HepG2 (cell line): Measurements from ENCODE around the gene ACAD8. TPM values are rescaled to one million over a fixed set of nuclear protein-coding genes. Genes with fewer than 3 reads are reported as not detected.
A peak's percentile ranks its signal among the peaks of the same experiment; 100 is the strongest.

Experiments used
- ATF4 ChIP-seq, 2 experiments: fragments of 450-650 bp in 1 of 2; sonication (generic) in 1 of 2; formaldehyde crosslinking; IDR thresholded peaks; 2 replicates each; pipeline versions ENCODE4 v1.5.0 to v1.8.0; 2020 to 2022; ENCODE audit warnings: mild to moderate bottlenecking in 1 of 2, missing genetic modification reagents in 1 of 2
- DNMT3B ChIP-seq: conservative IDR thresholded peaks from 2 replicates; pipeline ENCODE4 v1.6.1; 2016; ENCODE audit warnings: missing biosample characterization, control low read depth
- HES4 ChIP-seq: sonication (generic); formaldehyde crosslinking; IDR thresholded peaks from 2 replicates; pipeline ENCODE4 v1.9.0; 2021; ENCODE audit warnings: mild to moderate bottlenecking, missing genetic modification reagents, borderline replicate concordance
- HMGA1 ChIP-seq: sonication (generic); formaldehyde crosslinking; conservative IDR thresholded peaks from 2 replicates; pipeline ENCODE4 v1.4.0; 2020; ENCODE audit warnings: missing genetic modification reagents
- HOXA5 ChIP-seq: sonication (generic); formaldehyde crosslinking; IDR thresholded peaks from 2 replicates; pipeline ENCODE4 v1.4.0; 2020; ENCODE audit warnings: missing genetic modification reagents
- MYC ChIP-seq: sonication (generic); formaldehyde crosslinking; IDR thresholded peaks from 2 replicates; pipeline ENCODE4 v1.9.0; 2021; ENCODE audit warnings: missing genetic modification reagents, borderline replicate concordance
- NCOA5 ChIP-seq: sonication (generic); formaldehyde crosslinking; IDR thresholded peaks from 2 replicates; pipeline ENCODE4 v1.4.0; 2020; ENCODE audit warnings: missing genetic modification reagents
- NR2F1 ChIP-seq, 2 experiments: fragments of 450-650 bp in 1 of 2; formaldehyde crosslinking in 1 of 2; IDR thresholded peaks; 2 replicates each; pipeline versions ENCODE4 v1.5.0 to v1.6.1; 2016 to 2020; ENCODE audit warnings: mild to moderate bottlenecking in 1 of 2, missing compliant biosample characterization in 1 of 2, missing genetic modification reagents in 1 of 2, moderate library complexity in 1 of 2
- PCBP1 ChIP-seq: fragments of 200-400 bp; formaldehyde crosslinking; IDR thresholded peaks from 2 replicates; pipeline ENCODE4 v1.6.1; 2017; ENCODE audit warnings: mild to moderate bottlenecking, low read depth, low read length, borderline replicate concordance
- RCOR2 ChIP-seq: IDR thresholded peaks from 2 replicates; pipeline ENCODE4 v1.6.1; 2016; ENCODE audit warnings: missing biosample characterization, missing genetic modification reagents
- RELA ChIP-seq: sonication (generic); formaldehyde crosslinking; IDR thresholded peaks from 2 replicates; pipeline ENCODE4 v1.4.0; 2020; ENCODE audit warnings: missing genetic modification reagents
- SIN3A ChIP-seq: IDR thresholded peaks from 2 replicates; pipeline ENCODE4 v1.6.1; 2011; ENCODE audit warnings: low read depth, mild to moderate bottlenecking, control low read depth, low read length, borderline replicate concordance
- SPEN ChIP-seq: sonication (generic); formaldehyde crosslinking; IDR thresholded peaks from 2 replicates; pipeline ENCODE4 v1.5.1; 2020; ENCODE audit warnings: low read depth, mild to moderate bottlenecking, missing genetic modification reagents
- SRSF9 ChIP-seq: fragments of 200-400 bp; formaldehyde crosslinking; IDR thresholded peaks from 2 replicates; pipeline ENCODE4 v1.6.1; 2018; ENCODE audit warnings: borderline replicate concordance, mild to moderate bottlenecking, low read depth, low read length; ENCODE audit not compliant: insufficient read depth, poor library complexity, severe bottlenecking
- TRIM22 ChIP-seq: fragments of 450-650 bp; IDR thresholded peaks from 2 replicates; pipeline ENCODE4 v1.6.1; 2017
- ZFP82 ChIP-seq: sonication (generic); formaldehyde crosslinking; IDR thresholded peaks from 2 replicates; pipeline ENCODE4 v1.5.1; 2020; ENCODE audit warnings: mild to moderate bottlenecking, missing genetic modification reagents, borderline replicate concordance
- ZIK1 ChIP-seq: sonication (generic); formaldehyde crosslinking; IDR thresholded peaks from 2 replicates; pipeline ENCODE4 v1.5.0; 2020; ENCODE audit warnings: mild to moderate bottlenecking, low read depth, missing genetic modification reagents, borderline replicate concordance
- ZNF382 ChIP-seq: sonication (generic); formaldehyde crosslinking; IDR thresholded peaks from 2 replicates; pipeline ENCODE4 v1.5.0; 2020; ENCODE audit warnings: missing genetic modification reagents, mild to moderate bottlenecking, borderline replicate concordance
- ZNF451 ChIP-seq: sonication (generic); formaldehyde crosslinking; IDR thresholded peaks from 2 replicates; pipeline ENCODE4 v1.5.0; 2020; ENCODE audit warnings: mild to moderate bottlenecking, missing genetic modification reagents
- ZNF547 ChIP-seq: sonication (generic); formaldehyde crosslinking; IDR thresholded peaks from 2 replicates; pipeline ENCODE4 v1.5.1; 2020; ENCODE audit warnings: mild to moderate bottlenecking, missing genetic modification reagents
- ZNF563 ChIP-seq: sonication (generic); formaldehyde crosslinking; IDR thresholded peaks from 2 replicates; pipeline ENCODE4 v1.8.0; 2022; ENCODE audit warnings: mild to moderate bottlenecking, moderate library complexity, missing genetic modification reagents
- ZNF589 ChIP-seq: sonication (generic); formaldehyde crosslinking; conservative IDR thresholded peaks from 2 replicates; pipeline ENCODE4 v1.8.0; 2022; ENCODE audit warnings: mild to moderate bottlenecking, moderate library complexity, missing genetic modification reagents
- ZNF704 ChIP-seq: sonication (generic); formaldehyde crosslinking; IDR thresholded peaks from 2 replicates; pipeline ENCODE4 v1.8.1; 2023; ENCODE audit warnings: mild to moderate bottlenecking, inconsistent platforms, moderate library complexity, missing genetic modification reagents, borderline replicate concordance
- ZNF746 ChIP-seq: sonication (generic); formaldehyde crosslinking; IDR thresholded peaks from 2 replicates; pipeline ENCODE4 v1.8.0; 2022; ENCODE audit warnings: mild to moderate bottlenecking, missing genetic modification reagents
- ZNF784 ChIP-seq: sonication (generic); formaldehyde crosslinking; IDR thresholded peaks from 2 replicates; pipeline ENCODE4 v1.5.1; 2020; ENCODE audit warnings: missing genetic modification reagents, mild to moderate bottlenecking, borderline replicate concordance
- polyA plus RNA-seq, 8 experiments: library from polyadenylated mRNA; depleted of rRNA in 3 of 8; stranded (reverse) in 7 of 8; unstranded in 1 of 8; fragments of >200 nt; fragmentation: Illumina TruSeq in 4 of 8; extraction: Trizol in 4 of 8; gene quantifications; 2 replicates each; pipeline versions ENCODE4 v1.2.1 to v1.2.3, GENCODE V29; 2011 to 2016; ENCODE audit warnings: low read depth in 4 of 8, missing spikeins in 1 of 8, mixed read lengths in 1 of 8; ENCODE audit not compliant: insufficient read depth in 1 of 8
- total RNA-seq, 5 experiments: library from RNA; depleted of rRNA; stranded (reverse); fragments of >200 nt; fragmentation: Illumina TruSeq; extraction: Trizol; gene quantifications; 2 replicates each; pipeline ENCODE4 v1.2.3, GENCODE V29; 2016; ENCODE audit warnings: low read depth in 1 of 5

The ACAD8 gene
- total and polyA plus RNA-seq, 2 of the 13 experiments (the other 11 are each of a cell fraction or from before 2014, with no cell fraction given) = 13.5 to 20.3 TPM

- peak; percentile 76; the same call in 1 of the 2 replicates for TF ChIP-seq HES4 (CRISPR knock-in tag)
- 0 out of 2 replicates have a peak, but pooled peaks have one; percentile 1 for TF ChIP-seq SIN3A
- TF ChIP-seq ZNF704 (CRISPR knock-in tag) = 0 out of 2 replicates have a peak, but pooled peaks have one; percentile 68
- TF ChIP-seq ZNF563 (CRISPR knock-in tag) = peak; percentile 41; the same call in 1 of the 2 replicates
- 0 out of 2 replicates have a peak, but pooled peaks have one; percentile 10 for TF ChIP-seq ZNF746 (CRISPR knock-in tag)
- TF ChIP-seq ZIK1 (CRISPR knock-in tag) = no peak
- no peak for TF ChIP-seq ATF4 (CRISPR knock-in tag; IDR thresholded peaks at IDR 0.05)
- TF ChIP-seq HMGA1 (CRISPR knock-in tag) = no peak
- no peak for TF ChIP-seq RELA (CRISPR knock-in tag)
- peak; percentile 36; the same call in 1 of the 2 replicates for TF ChIP-seq MYC (CRISPR knock-in tag)
- TF ChIP-seq SPEN (CRISPR knock-in tag) = 0 out of 2 replicates have a peak, but pooled peaks have one; percentile 1
- 0 out of 2 replicates have a peak, but pooled peaks have one; percentile 32 for TF ChIP-seq HOXA5 (CRISPR knock-in tag)
- peak; percentile 46; the same call in 1 of the 2 replicates for TF ChIP-seq ZNF451 (CRISPR knock-in tag)
- no peak for TF ChIP-seq TRIM22
- TF ChIP-seq ZNF784 (CRISPR knock-in tag) = no peak
- TF ChIP-seq ZNF589 = no peak
- peak; percentile 81; the same call in 1 of the 2 replicates for TF ChIP-seq ZFP82
- TF ChIP-seq NCOA5 = no peak
- TF ChIP-seq ZNF382 = no peak
- no peak for TF ChIP-seq PCBP1
- no peak for TF ChIP-seq ZNF547
- no peak for TF ChIP-seq RCOR2 (CRISPR knock-in tag)
- TF ChIP-seq DNMT3B (CRISPR knock-in tag) = no peak
- TF ChIP-seq NR2F1 (CRISPR knock-in tag; IDR thresholded peaks at IDR 0.05) = no peak
- TF ChIP-seq SRSF9 = no peak
These were observed 28.4 kb upstream of the ACAD8 start (continued) for GRCh38 chr11:134224710-134225664.
